ENCODE results near the gene SMIM8.

- no peak for TF ChIP-seq CTCF (IDR thresholded peaks at IDR 0.05 in 4 of 5, conservative IDR thresholded peaks at IDR 0.05 in 1 of 5)
- TF ChIP-seq POLR2A (IDR thresholded peaks at IDR 0.05), result no peak
These were observed 22.3 kb downstream of the SMIM8 start, which contains the start of gene C6orf163 for GRCh38 chr6:87344731-87345130.

All from gastrocnemius medialis (tissue), 4 donors.